CD4-positive, alpha-beta T cell treated with Interleukin-2 at 100 ng/mL for 4 hours (primary cell): ENCODE measurements around the gene DOCK10.

Source experiments
- DNase-seq: peaks from one replicate; pipeline ENCODE4 v3.0.0-alpha.2; 2020; ENCODE audit warnings: low spot score

The DOCK10 gene

GRCh38 chr2:224775647-224776046, 266.6 kb downstream of the DOCK10 start:
- DNase-seq: no peak

GRCh38 chr2:224774735-224775134, 267.5 kb downstream of the DOCK10 start:
- DNase-seq: no peak

- no peak for DNase-seq
Observed at GRCh38 chr2:224772494-224772893, 269.8 kb downstream of the DOCK10 start.

GRCh38 chr2:224769489-224769888, 272.8 kb downstream of the DOCK10 start:
- DNase-seq: no peak

GRCh38 chr2:224764565-224765236, 277.6 kb downstream of the DOCK10 start:
- DNase-seq: peak; percentile 5

- DNase-seq: no peak
Observed at GRCh38 chr2:224757934-224758548, 284.2 kb downstream of the DOCK10 start.

GRCh38 chr2:224753743-224754540, 288.3 kb downstream of the DOCK10 start:
- no peak for DNase-seq

GRCh38 chr2:224751996-224752698, 290.1 kb downstream of the DOCK10 start:
- no peak for DNase-seq

GRCh38 chr2:224749136-224749535, 293.1 kb downstream of the DOCK10 start:
- no peak for DNase-seq

GRCh38 chr2:224747765-224748164, 294.5 kb downstream of the DOCK10 start:
- DNase-seq: no peak

- no peak for DNase-seq
Observed at GRCh38 chr2:224736227-224736626, 306.0 kb downstream of the DOCK10 start.

- no peak for DNase-seq
Observed at GRCh38 chr2:224734949-224735348, 307.3 kb downstream of the DOCK10 start.

- DNase-seq: no peak
Observed at GRCh38 chr2:224731665-224732064, 310.6 kb downstream of the DOCK10 start.

- no peak for DNase-seq
Observed at GRCh38 chr2:224729435-224729834, 312.8 kb downstream of the DOCK10 start.

GRCh38 chr2:224724331-224724730, 317.9 kb downstream of the DOCK10 start:
- no peak for DNase-seq

- DNase-seq: no peak
Observed at GRCh38 chr2:224723586-224724217, 318.6 kb downstream of the DOCK10 start.

GRCh38 chr2:224722770-224723169, 319.5 kb downstream of the DOCK10 start:
- no peak for DNase-seq

GRCh38 chr2:224722250-224722649, 320.0 kb downstream of the DOCK10 start:
- no peak for DNase-seq

GRCh38 chr2:224716921-224717320, 325.3 kb downstream of the DOCK10 start:
- DNase-seq: no peak

GRCh38 chr2:224716201-224716600, 326.1 kb downstream of the DOCK10 start, which contains the start of gene CCDC195:
CCDC195 (minus strand) TSS chr2:224716365; CDS start chr2:224716365, 0 bp downstream.
- DNase-seq: no peak
